Fibroblast of peridontal ligament (primary cell): ENCODE results near the gene GRIK3.

Experiments
- DNase-seq: peaks from one replicate; pipeline ENCODE4 v3.0.0-alpha.2; 2010; ENCODE audit errors: extremely low read depth

The GRIK3 gene

GRCh38 chr1:36831186-36831810 is 203.0 kb downstream of the GRIK3 start:
- no peak for DNase-seq

- DNase-seq: no peak
These were observed 204.4 kb downstream of the GRIK3 start for GRCh38 chr1:36829961-36830360.

- no peak for DNase-seq
These were observed 205.2 kb downstream of the GRIK3 start for GRCh38 chr1:36829066-36829465.

- DNase-seq: no peak
These were observed 209.1 kb downstream of the GRIK3 start for GRCh38 chr1:36825226-36825625.

GRCh38 chr1:36824390-36824861 is 209.9 kb downstream of the GRIK3 start:
- DNase-seq: no peak

- no peak for DNase-seq
These were observed 211.7 kb downstream of the GRIK3 start for GRCh38 chr1:36822648-36823047.

GRCh38 chr1:36821386-36821785 is 212.9 kb downstream of the GRIK3 start:
- DNase-seq: no peak

GRCh38 chr1:36818771-36819170 is 215.5 kb downstream of the GRIK3 start:
- DNase-seq: no peak

GRCh38 chr1:36816348-36816747 is 218.0 kb downstream of the GRIK3 start:
- DNase-seq: no peak

GRCh38 chr1:36814774-36815173 is 219.5 kb downstream of the GRIK3 start:
- no peak for DNase-seq

GRCh38 chr1:36814083-36814482 is 220.2 kb downstream of the GRIK3 start:
- DNase-seq: no peak

- DNase-seq: no peak
These were observed 227.1 kb downstream of the GRIK3 start for GRCh38 chr1:36807262-36807661.

- no peak for DNase-seq
These were observed 228.2 kb downstream of the GRIK3 start for GRCh38 chr1:36805979-36806640.

- DNase-seq: no peak
These were observed 229.5 kb downstream of the GRIK3 start for GRCh38 chr1:36804669-36805314.

- DNase-seq: no peak
These were observed 230.3 kb downstream of the GRIK3 start for GRCh38 chr1:36803868-36804570.

- no peak for DNase-seq
These were observed 232.3 kb downstream of the GRIK3 start for GRCh38 chr1:36802018-36802417.

GRCh38 chr1:36797761-36798160 is 236.6 kb downstream of the GRIK3 start:
- DNase-seq: no peak

GRCh38 chr1:36796733-36797132 is 237.6 kb downstream of the GRIK3 start:
- no peak for DNase-seq

- DNase-seq: no peak
These were observed 238.2 kb downstream of the GRIK3 start for GRCh38 chr1:36796106-36796590.

GRCh38 chr1:36794460-36794859 is 239.9 kb downstream of the GRIK3 start:
- DNase-seq: no peak

- no peak for DNase-seq
These were observed 240.9 kb downstream of the GRIK3 start for GRCh38 chr1:36793452-36793851.

- DNase-seq: no peak
These were observed 242.0 kb downstream of the GRIK3 start for GRCh38 chr1:36792292-36792691.
